HCT116 (cell line): ENCODE measurements around the gene AGAP4. TPM values are rescaled to one million over a fixed set of nuclear protein-coding genes. Genes with fewer than 3 reads are reported as not detected.
"Not testable (repeated sequence)": the region's sequence is repeated elsewhere in the genome, so short reads cannot be mapped to it uniquely, and the experiment has no call there.

Experiments
- ATAC-seq: fragments of 200-7000 bp; cut with Tn5 transposase; 2 replicates; pipeline ENCODE4 v1.9.1; 2020; ENCODE audit warnings: mild to moderate bottlenecking, moderate library complexity
- BruUV-seq: library from RNA; stranded (reverse); fragments of 400-500 nt; replicated peaks from 2 replicates; lab custom pipeline; 2021; lab: Mats Ljungman, UMichigan
- CTCF ChIA-PET: fragments of 300-600 bp; sonication (Branson Sonifier 250); formaldehyde crosslinking; loops from one replicate; lab custom pipeline; 2021; ENCODE audit warnings: antibody characterized with exemption; lab: Charles Lee
- POLR2A ChIA-PET: fragments of 300-600, 350-600 bp; sonication (Branson Sonifier 250); formaldehyde crosslinking; loops from one replicate; lab custom pipeline; 2021; ENCODE audit warnings: antibody characterized with exemption; lab: Charles Lee
- RAD21 ChIA-PET, 2 experiments: fragments of 300-600 bp; sonication (Branson Sonifier 250); formaldehyde crosslinking; loops; one replicate each; lab custom pipeline; 2023; ENCODE audit warnings: low total read pairs in 2 of 2; ENCODE audit not compliant: uncharacterized antibody in 2 of 2, unreplicated experiment in 2 of 2, low non-redundant PET in 1 of 2; lab: Charles Lee
- DNase-seq: peaks from one replicate; pipeline ENCODE4 v3.0.0-alpha.2; 2010; ENCODE audit warnings: low read depth, low spot score
- H2AFZ ChIP-seq: fragments of 200-600 bp; shearing (Covaris generic), sonication (generic); 2 replicates; pipeline ENCODE4 v1.6.1; 2017; ENCODE audit warnings: low read depth, mixed run types, mixed read lengths, antibody characterized with exemption, low read length; ENCODE audit not compliant: poor library complexity, severe bottlenecking
- H3K27ac ChIP-seq: 2 replicates; pipeline ENCODE4 v1.5.1; 2012; ENCODE audit warnings: low read depth, low read length
- H3K27me3 ChIP-seq: fragments of 200-600 bp; sonication (generic); 2 replicates; pipeline ENCODE4 v1.6.1; 2016; ENCODE audit warnings: mixed run types, low read length, mixed read lengths; ENCODE audit not compliant: insufficient read depth
- H3K36me3 ChIP-seq, 2 experiments: fragments of 200-500 bp in 1 of 2; fragments of 200-600 bp in 1 of 2; sonication (Bioruptor generic) in 1 of 2; sonication (generic) in 1 of 2; 2 replicates each; pipeline versions ENCODE4 v1.5.1 to v1.6.1; 2014 to 2016; ENCODE audit warnings: low read length in 2 of 2, inconsistent platforms in 1 of 2, mixed read lengths in 1 of 2, mixed run types in 1 of 2; ENCODE audit not compliant: insufficient read depth in 2 of 2, control insufficient read depth in 1 of 2
- H3K4me1 ChIP-seq, 2 experiments: fragments of 200-600 bp in 1 of 2; sonication (generic) in 1 of 2; 2 replicates each; pipeline versions ENCODE4 v1.5.1 to v1.6.1; 2012 to 2017; ENCODE audit warnings: low read length in 2 of 2, inconsistent platforms in 1 of 2, mild to moderate bottlenecking in 1 of 2, mixed read lengths in 1 of 2, mixed run types in 1 of 2, moderate library complexity in 1 of 2; ENCODE audit not compliant: insufficient read depth in 2 of 2, control insufficient read depth in 1 of 2
- H3K4me2 ChIP-seq: fragments of 200-600 bp; sonication (generic); 2 replicates; pipeline ENCODE4 v1.6.1; 2017; ENCODE audit warnings: mixed run types, low read length, mixed read lengths
- H3K4me3 ChIP-seq, 2 experiments: fragments of 200-600 bp in 1 of 2; sonication (generic) in 1 of 2; replicated peaks in 1 of 2; 2 replicates each; pipeline ENCODE4 v1.5.1; 2011 to 2016; ENCODE audit warnings: low read length in 2 of 2, control low read depth in 1 of 2, low read depth in 1 of 2, mild to moderate bottlenecking in 1 of 2, mixed read lengths in 1 of 2, mixed run types in 1 of 2
- H3K79me2 ChIP-seq: fragments of 200-600 bp; sonication (generic); 2 replicates; pipeline ENCODE4 v1.6.1; 2017; ENCODE audit warnings: mild to moderate bottlenecking, mixed run types, low read length, moderate library complexity, mixed read lengths; ENCODE audit not compliant: insufficient read depth
- H3K9ac ChIP-seq: fragments of 200-600 bp; sonication (generic); 2 replicates; pipeline ENCODE4 v1.6.1; 2016; ENCODE audit warnings: low read length, mixed read lengths
- H3K9me2 ChIP-seq: fragments of 200-600 bp; sonication (generic), shearing (Covaris generic); 2 replicates; pipeline ENCODE4 v1.6.1; 2017; ENCODE audit warnings: mixed run types, mild to moderate bottlenecking, moderate library complexity; ENCODE audit not compliant: insufficient read depth
- H3K9me3 ChIP-seq, 2 experiments: fragments of 200-500 bp in 1 of 2; fragments of 200-600 bp in 1 of 2; sonication (Bioruptor generic) in 1 of 2; sonication (generic) in 1 of 2; 2 replicates each; pipeline ENCODE4 v1.6.1; 2014 to 2017; ENCODE audit warnings: low read length in 2 of 2, mixed read lengths in 2 of 2, inconsistent platforms in 1 of 2, low read depth in 1 of 2, mild to moderate bottlenecking in 1 of 2, mixed run types in 1 of 2, moderate library complexity in 1 of 2; ENCODE audit not compliant: control insufficient read depth in 1 of 2, insufficient read depth in 1 of 2
- H4K20me1 ChIP-seq: fragments of 200-600 bp; sonication (generic), shearing (Covaris generic); 2 replicates; pipeline ENCODE4 v1.6.1; 2017; ENCODE audit warnings: mixed run types, mild to moderate bottlenecking, moderate library complexity; ENCODE audit not compliant: insufficient read depth
- SIN3A ChIP-seq: IDR thresholded peaks from 2 replicates; pipeline ENCODE4 v1.6.1; 2012; ENCODE audit warnings: low read depth
- intact Hi-C: fragments of 100-400 bp; cut with micrococcal nuclease; formaldehyde crosslinking; loops from 2 replicates; pipeline ENCODE4 v1.10.0; 2022
- total RNA-seq: library from RNA; stranded (reverse); gene quantifications from one replicate; pipeline ENCODE4 v1.2.1, GENCODE V29; 2021; ENCODE audit not compliant: unreplicated experiment

The AGAP4 gene
- total RNA-seq, 1 experiment from 2014 or later, result 14.9 TPM

DNA sequence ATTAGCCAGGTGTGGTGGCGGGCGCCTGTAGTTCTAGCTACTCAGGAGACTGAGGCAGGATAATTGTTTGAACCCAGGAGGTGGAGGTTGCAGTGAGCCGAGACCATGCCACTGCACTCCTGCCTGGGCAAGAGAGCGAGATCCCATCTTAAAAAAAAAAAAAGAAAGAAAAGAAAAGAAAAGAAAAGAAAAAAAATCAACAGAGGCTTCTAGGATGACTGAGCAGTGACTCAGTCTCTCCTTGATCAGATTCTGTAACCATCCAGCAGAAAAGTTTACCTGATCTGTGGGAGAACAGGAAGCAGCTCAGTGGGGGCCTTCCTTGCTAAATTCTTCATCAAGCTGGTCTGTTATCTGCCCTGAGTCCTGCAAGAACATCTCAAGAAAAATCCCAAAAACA lies 33.2 kb downstream of the AGAP4 start:
- H2AFZ ChIP-seq, H3K27ac ChIP-seq, H3K9me3 ChIP-seq, H3K36me3 ChIP-seq, BruUV-seq, DNase-seq, intact Hi-C loops, H4K20me1 ChIP-seq, ATAC-seq, RAD21 ChIA-PET, H3K27me3 ChIP-seq, H3K9me2 ChIP-seq, H3K79me2 ChIP-seq, H3K4me2 ChIP-seq, CTCF ChIA-PET, H3K4me3 ChIP-seq, H3K9ac ChIP-seq, POLR2A ChIA-PET, H3K4me1 ChIP-seq: not testable (repeated sequence)

- H3K9ac ChIP-seq, intact Hi-C loops, BruUV-seq, H3K27me3 ChIP-seq, RAD21 ChIA-PET, H3K4me1 ChIP-seq, H3K79me2 ChIP-seq, ATAC-seq, H2AFZ ChIP-seq, H3K9me3 ChIP-seq, H3K9me2 ChIP-seq, CTCF ChIA-PET, H3K4me3 ChIP-seq, POLR2A ChIA-PET, H4K20me1 ChIP-seq, H3K4me2 ChIP-seq, H3K36me3 ChIP-seq, H3K27ac ChIP-seq, DNase-seq: not testable (repeated sequence)
Measured at GRCh38 chr10:45812959-45813358, 34.3 kb downstream of the AGAP4 start.

DNA sequence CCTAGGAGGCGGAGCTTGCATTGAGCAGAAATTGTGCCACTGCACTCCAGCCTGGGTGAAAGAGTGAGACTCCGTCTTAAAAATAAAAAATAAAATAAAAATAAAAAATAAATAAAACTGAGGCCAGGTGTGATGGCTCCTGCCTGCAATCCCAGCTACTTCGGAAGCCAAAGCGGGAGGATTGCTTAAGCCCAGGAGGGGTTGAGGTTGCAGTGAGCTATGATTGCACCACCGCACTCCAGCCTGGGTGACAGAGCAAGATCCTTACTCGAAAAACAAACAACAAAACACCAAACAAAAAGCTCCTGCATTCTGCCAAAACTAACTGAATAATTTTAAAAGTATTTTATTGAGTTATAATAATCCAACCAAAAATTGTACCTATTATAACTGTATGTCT lies 36.2 kb downstream of the AGAP4 start:
- no peak for ATAC-seq

More for the DNA sequence above, 36.2 kb downstream of the AGAP4 start:
- Histone ChIP-seq H3K4me3 (no peak overlapping the region), H3K9me2 (no peaks in the 10 kb centered on the region), H3K36me3 (no peaks in the 10 kb centered on the region), H3K27ac (no peak overlapping the region), H2AFZ (no peak overlapping the region), H3K4me1 (no peaks in the 10 kb centered on the region), H3K4me2 (no peak overlapping the region), H3K9ac (no peak overlapping the region), H3K79me2 (no peaks in the 10 kb centered on the region), H3K9me3 (no peaks in the 10 kb centered on the region), H4K20me1 (no peaks in the 10 kb centered on the region), H3K27me3 (no peaks in the 10 kb centered on the region)
- TF ChIP-seq SIN3A, result no peak
- no peak for DNase-seq
- POLR2A ChIA-PET, result no interaction called here
- CTCF ChIA-PET, result no interaction called here
- BruUV-seq, result no TSS peak
- RAD21 ChIA-PET, result no interaction called here
- intact Hi-C loops, result no loop called here
